Muscle of leg (tissue), 11 donors: ENCODE results near the gene CYSLTR2. TPM values are rescaled to one million over a fixed set of nuclear protein-coding genes. Genes with fewer than 3 reads are reported as not detected.

ENCODE experiments used
- DNase-seq: peaks from one replicate; pipeline ENCODE4 v3.0.0; 2013
- H3K27ac ChIP-seq: one replicate; pipeline ENCODE4 v1.5.1; 2013; ENCODE audit warnings: mild to moderate bottlenecking, low read length, control low read depth
- H3K27me3 ChIP-seq: one replicate; pipeline ENCODE4 v1.6.1; 2013; ENCODE audit warnings: low read length; ENCODE audit not compliant: control insufficient read depth, insufficient read depth
- H3K36me3 ChIP-seq: one replicate; pipeline ENCODE4 v1.6.1; 2013; ENCODE audit warnings: low read length; ENCODE audit not compliant: control insufficient read depth, insufficient read depth
- H3K4me1 ChIP-seq: one replicate; pipeline ENCODE4 v1.6.1; 2013; ENCODE audit warnings: low read length; ENCODE audit not compliant: control insufficient read depth, insufficient read depth
- H3K4me3 ChIP-seq: one replicate; pipeline ENCODE4 v1.5.1; 2013; ENCODE audit warnings: low read length, control low read depth
- H3K9me3 ChIP-seq: replicated peaks from 2 replicates; pipeline ENCODE4 v1.6.1; 2013; ENCODE audit warnings: low read depth, low read length; ENCODE audit not compliant: control insufficient read depth
- WGBS: methylation state at CpG from one replicate; pipeline ENCODE4 v1.1.5; 2013; ENCODE audit warnings: missing lambda C conversion rate; ENCODE audit not compliant: insufficient coverage; 5-methylcytosine and 5-hydroxymethylcytosine counted together
- polyA plus RNA-seq, 8 donors: library from polyadenylated mRNA; unstranded; fragments of 120-200 nt; gene quantifications; one replicate each; pipeline versions ENCODE4 v1.2.1 to v1.2.3, GENCODE V29; 2013; ENCODE audit warnings: inconsistent platforms in 1 of 8, low replicate concordance in 1 of 8; ENCODE audit not compliant: insufficient read length in 8 of 8, insufficient read depth in 1 of 8
- total RNA-seq: library from RNA; stranded (reverse); fragments of 120-200 nt; gene quantifications from one replicate; pipeline ENCODE4 v1.2.4, GENCODE V29; 2013

Gene CYSLTR2
- total and polyA plus RNA-seq, 9 donors, result 0.09 to 0.74 (median 0.18) TPM

- no peak for DNase-seq
- Histone ChIP-seq H3K36me3 (no peaks in the 10 kb centered on the region), H3K9me3 (no peaks in the 10 kb centered on the region), H3K4me1 (peaks cover 2% of the 10 kb centered on the region), H3K27me3 (no peaks in the 10 kb centered on the region), H3K4me3 (no peak overlapping the region), H3K27ac (no peak overlapping the region)
- WGBS, result no CpG with 5 or more reads among the region's 1 CpG
Observed at GRCh38 chr13:48630291-48630690, 23.4 kb upstream of the CYSLTR2 start.

- Histone ChIP-seq H3K27me3 (no peaks in the 10 kb centered on the region), H3K4me1 (peaks cover 2% of the 10 kb centered on the region), H3K27ac (peak overlapping the region; percentile 17), H3K36me3 (no peaks in the 10 kb centered on the region), H3K9me3 (no peaks in the 10 kb centered on the region), H3K4me3 (no peak overlapping the region)
- 15% methylated on average over 3 of the region's 4 CpGs for WGBS
- DNase-seq, result peak; percentile 79
Observed at GRCh38 chr13:48630773-48631172, 23.0 kb upstream of the CYSLTR2 start.

GRCh38 chr13:48631441-48631840 lies 22.3 kb upstream of the CYSLTR2 start:
- no peak overlapping the region for H3K4me3 ChIP-seq
- H3K4me1 ChIP-seq, result peaks cover 2% of the 10 kb centered on the region

GRCh38 chr13:48633700-48634099 lies 20.0 kb upstream of the CYSLTR2 start:
- H3K9me3 ChIP-seq, result peaks cover 8% of the 10 kb centered on the region
- H3K36me3 ChIP-seq, result no peaks in the 10 kb centered on the region
- peaks cover 2% of the 10 kb centered on the region for H3K4me1 ChIP-seq
- no peak for DNase-seq
- H3K27ac ChIP-seq, result no peak overlapping the region
- H3K27me3 ChIP-seq, result no peaks in the 10 kb centered on the region
- WGBS, result no CpG with 5 or more reads among the region's 3 CpGs
- H3K4me3 ChIP-seq, result no peak overlapping the region

More at GRCh38 chr13:48631441-48631840, 22.3 kb upstream of the CYSLTR2 start:
- no CpG with 5 or more reads among the region's 1 CpG for WGBS
- H3K36me3 ChIP-seq, result no peaks in the 10 kb centered on the region
- H3K9me3 ChIP-seq, result peaks cover 6% of the 10 kb centered on the region
- peak; percentile 21 for DNase-seq
- H3K27me3 ChIP-seq, result no peaks in the 10 kb centered on the region
- H3K27ac ChIP-seq, result no peak overlapping the region

- no peaks in the 10 kb centered on the region for H3K36me3 ChIP-seq
- H3K9me3 ChIP-seq, result peaks cover 8% of the 10 kb centered on the region
- H3K4me3 ChIP-seq, result no peak overlapping the region
- H3K27ac ChIP-seq, result no peak overlapping the region
- peaks cover 2% of the 10 kb centered on the region for H3K4me1 ChIP-seq
- no peaks in the 10 kb centered on the region for H3K27me3 ChIP-seq
- DNase-seq, result no peak
Observed at GRCh38 chr13:48634636-48635035, 19.1 kb upstream of the CYSLTR2 start.

GRCh38 chr13:48635478-48635877 lies 18.3 kb upstream of the CYSLTR2 start:
- Histone ChIP-seq H3K4me3 (no peak overlapping the region), H3K4me1 (peaks cover 2% of the 10 kb centered on the region), H3K27ac (no peak overlapping the region), H3K9me3 (peaks cover 8% of the 10 kb centered on the region), H3K27me3 (no peaks in the 10 kb centered on the region), H3K36me3 (no peaks in the 10 kb centered on the region)
- no peak for DNase-seq

GRCh38 chr13:48636550-48636949 lies 17.2 kb upstream of the CYSLTR2 start:
- no peak for DNase-seq
- Histone ChIP-seq H3K9me3 (peaks cover 8% of the 10 kb centered on the region), H3K4me3 (no peak overlapping the region), H3K27ac (no peak overlapping the region), H3K4me1 (no peaks in the 10 kb centered on the region), H3K36me3 (no peaks in the 10 kb centered on the region), H3K27me3 (no peaks in the 10 kb centered on the region)

- Histone ChIP-seq H3K9me3 (peaks cover 8% of the 10 kb centered on the region), H3K27me3 (no peaks in the 10 kb centered on the region), H3K27ac (no peak overlapping the region), H3K4me1 (no peaks in the 10 kb centered on the region), H3K4me3 (no peak overlapping the region), H3K36me3 (no peaks in the 10 kb centered on the region)
- DNase-seq, result no peak
- WGBS, result 60% methylated on average over 1 of the region's 2 CpGs
Observed at GRCh38 chr13:48637601-48638000, 16.1 kb upstream of the CYSLTR2 start.

- H3K9me3 ChIP-seq, result peaks cover 8% of the 10 kb centered on the region
- H3K4me3 ChIP-seq, result no peak overlapping the region
- no peaks in the 10 kb centered on the region for H3K4me1 ChIP-seq
- WGBS, result 88% methylated on average over 7 of the region's 7 CpGs
- DNase-seq, result no peak
- H3K36me3 ChIP-seq, result no peaks in the 10 kb centered on the region
- H3K27ac ChIP-seq, result no peak overlapping the region
- no peaks in the 10 kb centered on the region for H3K27me3 ChIP-seq
Observed at GRCh38 chr13:48640767-48641166, 13.0 kb upstream of the CYSLTR2 start.

- Histone ChIP-seq H3K4me1 (no peaks in the 10 kb centered on the region), H3K9me3 (peaks cover 2% of the 10 kb centered on the region), H3K36me3 (no peaks in the 10 kb centered on the region), H3K27ac (no peak overlapping the region), H3K27me3 (no peaks in the 10 kb centered on the region), H3K4me3 (no peak overlapping the region)
- no peak for DNase-seq
- WGBS, result 50% methylated on average over 1 of the region's 2 CpGs
Observed at GRCh38 chr13:48641404-48641803, 12.3 kb upstream of the CYSLTR2 start.

GRCh38 chr13:48642061-48642460 lies 11.7 kb upstream of the CYSLTR2 start:
- Histone ChIP-seq H3K4me1 (no peaks in the 10 kb centered on the region), H3K36me3 (no peaks in the 10 kb centered on the region), H3K27ac (no peak overlapping the region), H3K27me3 (no peaks in the 10 kb centered on the region), H3K4me3 (no peak overlapping the region), H3K9me3 (no peaks in the 10 kb centered on the region)
- DNase-seq, result no peak
- WGBS, result no CpG with 5 or more reads among the region's 6 CpGs
